Gastrocnemius medialis (tissue), 4 donors: Measurements from ENCODE around the gene CCNL1.

Experiments
- CTCF ChIP-seq, 5 experiments: fragments of 450-650 bp in 3 of 5; fragments of 200-600 bp in 2 of 5; sonication (generic) in 2 of 5; IDR thresholded peaks in 4 of 5; conservative IDR thresholded peaks in 1 of 5; 1 replicate in 4 of 5; 2 replicates in 1 of 5; pipeline ENCODE4 v1.5.1; 2016 to 2019; ENCODE audit warnings: antibody characterized with exemption in 5 of 5, mild to moderate bottlenecking in 3 of 5, moderate library complexity in 3 of 5
- POLR2A ChIP-seq, 2 donors: fragments of 450-650 bp; IDR thresholded peaks; one replicate each; pipeline ENCODE4 v1.6.1; 2017; ENCODE audit warnings: antibody characterized with exemption in 2 of 2, mild to moderate bottlenecking in 2 of 2, moderate library complexity in 2 of 2

- no peak for TF ChIP-seq POLR2A (IDR thresholded peaks at IDR 0.05)
- no peak for TF ChIP-seq CTCF (IDR thresholded peaks at IDR 0.05 in 4 of 5, conservative IDR thresholded peaks at IDR 0.05 in 1 of 5)
Observed at GRCh38 chr3:157151151-157151550, 8.8 kb downstream of the CCNL1 start.
